Measurements from ENCODE around the gene DPYSL4.

DPYSL4 gene

DNA sequence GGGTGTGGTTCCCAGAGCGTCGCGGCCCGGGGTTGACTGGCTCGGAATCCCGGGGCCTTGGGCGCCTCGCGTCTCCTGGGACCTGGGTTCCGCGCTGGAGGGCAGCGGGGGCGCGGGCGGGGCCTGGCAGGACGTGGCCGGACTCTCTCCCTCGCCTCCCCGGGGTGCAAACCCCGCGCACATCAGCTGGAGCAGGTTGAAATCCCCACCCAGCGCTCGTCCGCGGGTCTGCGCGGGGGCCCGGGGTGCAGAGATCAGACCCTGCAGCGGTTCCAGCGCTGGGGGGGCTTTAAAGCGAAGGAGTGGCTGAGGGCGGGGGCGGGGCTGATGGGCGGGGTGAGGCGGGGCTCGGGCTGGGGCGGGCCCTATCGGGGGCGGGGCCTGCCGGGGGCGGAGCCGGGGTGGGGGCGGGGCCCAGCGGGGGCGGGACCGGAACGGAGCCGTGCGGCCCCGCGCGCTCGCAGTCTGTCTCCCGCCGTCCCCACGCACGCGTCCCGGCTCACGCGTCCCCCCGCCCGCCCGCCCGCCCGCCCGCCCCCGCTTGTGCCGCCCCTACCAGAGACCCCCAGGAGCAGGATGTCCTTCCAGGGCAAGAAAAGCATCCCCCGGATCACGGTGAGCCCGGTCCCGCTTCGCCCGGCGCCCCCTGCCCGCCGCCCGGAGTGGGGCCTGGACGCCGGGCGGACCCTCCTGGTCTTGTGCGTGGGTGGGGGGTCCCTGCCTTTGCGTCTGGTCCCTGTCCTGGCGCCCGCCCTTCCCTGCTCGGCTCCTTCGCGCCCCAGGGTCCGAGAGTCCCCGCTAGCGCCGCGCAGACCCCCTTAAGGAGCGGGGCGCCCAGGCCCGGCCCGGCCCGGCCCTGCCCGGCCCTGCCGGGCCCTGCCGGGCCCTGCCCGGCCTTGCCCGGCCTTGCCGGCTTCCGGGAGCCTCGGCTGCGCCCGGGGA, at the start of gene DPYSL4:
TSS of gene DPYSL4 (plus strand) at position 461 of the 942 bp plus-strand sequence. CDS start at position 577, 116 bp downstream.
- Mint-ChIP-seq H3K4me3 (peak within 1 kb of the TSS; percentile 62 to 76), H3K9me3 (peaks cover 0 to 2% of the 10 kb centered on the region in 2 donors), H3K27ac (no peak within 1 kb of the TSS), H3K4me1 (peaks cover 6 to 10% of the 10 kb centered on the region in 2 donors), H3K27me3 (peaks cover 59 to 65% of the 10 kb centered on the region in 2 donors), H3K36me3 (no peaks in the 10 kb centered on the region)
- DNase-seq (no peak), ATAC-seq (replicated peaks) (peak; percentile 45 to 56)

- DNase-seq = no peak
- Mint-ChIP-seq H3K9me3 (no peaks in the 10 kb centered on the region), H3K36me3 (no peaks in the 10 kb centered on the region), H3K4me3 (no peak overlapping the region), H3K27me3 (peaks cover 9 to 16% of the 10 kb centered on the region in 2 donors), H3K27ac (no peak overlapping the region), H3K4me1 (no peaks in the 10 kb centered on the region)
- no peak for ATAC-seq (replicated peaks)
Observed at GRCh38 chr10:132137111-132138072, 49.4 kb upstream of the DPYSL4 start.

- ATAC-seq (replicated peaks) (no peak), DNase-seq (no peak)
- no peaks in the 10 kb centered on the region for H3K36me3 Mint-ChIP-seq
- H3K4me1 Mint-ChIP-seq = peaks cover 0 to 3% of the 10 kb centered on the region in 2 donors
- H3K27ac Mint-ChIP-seq = no peak overlapping the region
- no peak overlapping the region for H3K4me3 Mint-ChIP-seq
- H3K9me3 Mint-ChIP-seq = no peaks in the 10 kb centered on the region
- peaks cover 7 to 21% of the 10 kb centered on the region in 2 donors for H3K27me3 Mint-ChIP-seq
Observed at GRCh38 chr10:132138133-132138532, 48.6 kb upstream of the DPYSL4 start.

DNA sequence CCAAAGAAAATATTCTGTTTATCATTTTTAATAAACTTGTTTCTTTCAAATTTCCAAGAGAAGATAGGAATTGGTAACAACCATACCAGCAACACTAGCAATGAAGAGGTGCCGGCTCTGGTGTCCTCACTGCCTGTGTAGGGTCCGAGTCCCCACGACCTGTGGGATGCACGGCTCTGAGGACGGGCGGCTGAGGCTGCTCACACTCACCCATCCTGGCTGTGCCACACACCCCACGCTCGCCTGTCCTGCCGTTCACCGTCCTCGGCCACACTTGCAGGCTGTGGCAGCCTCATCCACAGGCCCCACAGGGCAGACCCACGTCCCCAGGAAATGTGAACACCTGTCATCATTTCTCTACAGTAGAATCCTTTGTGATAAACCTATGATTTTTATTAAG, 48.2 kb upstream of the DPYSL4 start:
- H3K4me1 Mint-ChIP-seq = peaks cover 0 to 6% of the 10 kb centered on the region in 2 donors
- no peaks in the 10 kb centered on the region for H3K9me3 Mint-ChIP-seq
- no peak for ATAC-seq (replicated peaks)
- H3K27ac Mint-ChIP-seq = no peak overlapping the region
- H3K27me3 Mint-ChIP-seq = peaks cover 5 to 21% of the 10 kb centered on the region in 2 donors
- H3K4me3 Mint-ChIP-seq = no peak overlapping the region
- DNase-seq = no peak
- no peaks in the 10 kb centered on the region for H3K36me3 Mint-ChIP-seq

- Mint-ChIP-seq H3K27ac (no peak overlapping the region), H3K4me3 (no peak overlapping the region), H3K27me3 (peaks cover 0 to 21% of the 10 kb centered on the region in 2 donors), H3K36me3 (no peaks in the 10 kb centered on the region), H3K4me1 (peaks cover 0 to 6% of the 10 kb centered on the region in 2 donors), H3K9me3 (no peaks in the 10 kb centered on the region)
- ATAC-seq (replicated peaks) (no peak), DNase-seq (no peak)
Observed at GRCh38 chr10:132139526-132139925, 47.2 kb upstream of the DPYSL4 start.

DNA sequence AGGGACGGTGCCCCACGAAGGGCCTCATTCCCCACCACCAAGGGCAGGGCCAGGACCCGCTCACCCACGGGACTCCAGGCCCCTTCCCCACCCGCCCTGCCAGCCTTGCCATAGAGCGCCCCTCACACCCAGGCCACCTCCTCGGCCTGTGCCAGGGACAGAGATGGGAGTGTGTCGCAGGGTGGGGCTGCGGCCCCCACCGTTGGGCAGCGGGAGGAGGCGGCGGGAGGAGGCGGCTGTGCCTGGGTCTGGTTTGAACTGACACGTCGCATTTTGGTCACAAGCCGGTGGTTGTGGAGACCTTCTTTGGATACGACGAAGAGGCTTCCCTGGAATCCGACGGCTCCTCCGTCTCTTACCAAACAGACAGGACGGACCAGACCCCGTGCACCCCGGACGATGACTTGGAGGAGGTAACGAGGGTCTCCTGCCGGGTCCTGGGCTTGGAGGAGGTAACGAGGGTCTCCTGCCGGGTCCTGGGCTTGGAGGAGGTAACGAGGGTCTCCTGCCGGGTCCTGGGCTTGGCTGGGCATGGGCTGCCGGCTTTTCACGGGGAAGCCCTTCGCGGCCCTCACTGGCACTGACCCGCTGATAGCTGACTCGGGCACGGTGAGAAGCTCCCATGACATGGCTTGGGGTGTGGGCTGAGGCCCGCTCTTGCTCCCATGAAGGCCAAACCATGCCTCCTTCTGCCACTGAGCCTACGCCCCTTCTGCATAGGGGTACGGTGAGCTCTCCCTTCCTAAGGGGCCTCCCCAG, 46.4 kb upstream of the DPYSL4 start:
- no peak for DNase-seq
- no peak overlapping the region for H3K4me3 Mint-ChIP-seq

DNA sequence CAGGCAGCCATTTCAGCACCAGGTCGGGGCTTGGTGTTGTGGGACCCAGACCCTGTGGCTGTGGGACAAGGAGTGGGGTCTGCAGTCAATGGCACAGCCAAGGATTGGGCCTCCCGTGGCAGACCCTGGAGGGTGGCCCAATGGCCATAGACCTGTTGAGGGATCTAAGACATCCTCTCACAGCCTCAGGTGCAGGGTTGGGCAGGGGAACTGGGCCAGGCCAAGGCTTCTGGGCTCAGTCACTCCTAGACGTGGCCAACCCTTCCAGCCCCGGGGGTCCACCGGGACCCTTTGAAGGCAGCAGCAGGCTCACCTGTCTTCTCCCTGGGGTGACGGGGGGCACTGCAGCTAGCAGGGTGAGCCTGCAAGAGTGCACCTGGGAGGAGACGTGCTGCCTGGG, 45.7 kb upstream of the DPYSL4 start:
- Mint-ChIP-seq H3K9me3 (no peaks in the 10 kb centered on the region), H3K4me3 (no peak overlapping the region), H3K27me3 (peaks cover 0 to 27% of the 10 kb centered on the region in 2 donors), H3K4me1 (peaks cover 0 to 6% of the 10 kb centered on the region in 2 donors), H3K27ac (no peak overlapping the region), H3K36me3 (no peaks in the 10 kb centered on the region)
- no peak for DNase-seq
- ATAC-seq (replicated peaks) = no peak

More for the DNA sequence above, 46.4 kb upstream of the DPYSL4 start:
- no peaks in the 10 kb centered on the region for H3K36me3 Mint-ChIP-seq
- no peaks in the 10 kb centered on the region for H3K9me3 Mint-ChIP-seq
- H3K27me3 Mint-ChIP-seq = peaks cover 0 to 27% of the 10 kb centered on the region in 2 donors
- ATAC-seq (replicated peaks) = no peak
- H3K4me1 Mint-ChIP-seq = peaks cover 0 to 6% of the 10 kb centered on the region in 2 donors
- H3K27ac Mint-ChIP-seq = no peak overlapping the region

DNA sequence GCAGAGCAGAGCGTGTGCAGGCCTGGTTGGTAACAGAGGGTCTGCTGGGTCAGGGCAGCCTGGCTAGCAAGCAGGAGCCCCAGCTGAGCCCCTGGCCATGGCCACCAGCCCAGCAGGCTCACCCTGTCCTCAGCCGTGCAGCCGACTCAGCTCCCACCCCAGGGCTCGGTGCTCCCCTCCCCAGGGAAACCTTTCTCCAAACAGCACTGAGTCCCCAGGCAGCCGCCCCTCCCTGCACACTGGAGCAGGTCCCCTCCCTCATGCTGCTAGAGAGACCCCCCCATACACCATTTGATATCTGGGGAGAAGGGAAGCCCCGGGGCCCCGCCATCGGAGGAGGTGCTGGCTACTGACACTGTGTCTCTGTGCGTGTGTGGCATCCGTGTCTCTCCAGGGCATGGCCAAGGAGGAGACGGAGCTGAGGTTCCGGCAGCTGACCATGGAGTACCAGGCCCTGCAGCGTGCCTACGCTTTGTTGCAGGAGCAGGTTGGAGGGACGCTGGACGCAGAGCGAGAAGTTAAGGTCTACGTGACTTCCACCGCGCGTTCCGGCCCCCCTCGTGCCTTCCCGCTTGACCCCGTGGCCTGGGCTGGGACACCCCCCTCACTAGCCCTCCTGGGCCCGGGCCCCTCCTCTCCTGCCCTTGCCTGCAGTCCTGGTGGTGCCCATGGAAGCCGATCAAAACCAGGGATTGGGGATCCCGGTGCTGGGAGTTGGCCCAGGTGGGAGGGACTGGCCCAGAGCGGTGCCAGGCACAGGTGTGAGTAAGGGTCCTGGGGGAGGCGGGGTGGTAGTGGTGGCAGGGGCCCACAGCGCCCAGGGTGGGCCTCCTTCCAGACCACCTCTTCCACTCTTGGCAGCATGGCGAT, 45.0 kb upstream of the DPYSL4 start:
- DNase-seq (no peak), ATAC-seq (replicated peaks) (no peak)
- H3K36me3 Mint-ChIP-seq = no peaks in the 10 kb centered on the region
- H3K4me1 Mint-ChIP-seq = peaks cover 0 to 6% of the 10 kb centered on the region in 2 donors
- H3K27ac Mint-ChIP-seq = no peak overlapping the region
- peaks cover 0 to 27% of the 10 kb centered on the region in 2 donors for H3K27me3 Mint-ChIP-seq
- H3K4me3 Mint-ChIP-seq = no peak overlapping the region
- H3K9me3 Mint-ChIP-seq = no peaks in the 10 kb centered on the region

- DNase-seq (no peak), ATAC-seq (replicated peaks) (peak; percentile 79 to 80)
- Mint-ChIP-seq H3K27me3 (peaks cover 0 to 27% of the 10 kb centered on the region in 2 donors), H3K36me3 (no peaks in the 10 kb centered on the region), H3K4me3 (peak overlapping the region in 1 of 2 donors; percentile 43), H3K4me1 (peaks cover 0 to 6% of the 10 kb centered on the region in 2 donors), H3K9me3 (no peaks in the 10 kb centered on the region), H3K27ac (no peak overlapping the region)
Observed at GRCh38 chr10:132142396-132143161, 44.2 kb upstream of the DPYSL4 start.

DNA sequence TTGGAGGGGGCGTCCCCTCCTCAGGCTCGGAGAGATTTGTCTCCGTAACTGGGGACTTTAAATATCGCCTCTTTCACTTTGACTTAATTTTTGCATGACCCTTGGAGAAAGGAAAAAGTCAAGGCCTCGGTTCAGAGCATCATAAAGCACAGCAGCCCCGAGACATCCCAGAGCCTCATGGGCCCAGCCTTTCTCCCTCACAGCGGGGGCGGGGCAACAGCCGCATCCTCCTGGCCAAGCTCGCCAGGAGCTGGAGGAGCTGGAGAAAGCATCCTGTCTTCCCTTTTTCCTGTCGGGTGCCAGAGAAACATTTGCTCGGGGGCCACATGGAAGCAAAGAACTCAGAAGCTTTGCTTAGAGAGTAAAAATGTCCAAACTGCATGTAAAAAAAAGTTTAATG, 43.6 kb upstream of the DPYSL4 start:
- Mint-ChIP-seq H3K4me1 (peaks cover 0 to 6% of the 10 kb centered on the region in 2 donors), H3K9me3 (no peaks in the 10 kb centered on the region), H3K27me3 (peaks cover 0 to 27% of the 10 kb centered on the region in 2 donors), H3K27ac (no peak overlapping the region), H3K4me3 (no peak overlapping the region), H3K36me3 (no peaks in the 10 kb centered on the region)
- DNase-seq (no peak), ATAC-seq (replicated peaks) (no peak)

- peaks cover 0 to 27% of the 10 kb centered on the region in 2 donors for H3K27me3 Mint-ChIP-seq
- no peaks in the 10 kb centered on the region for H3K9me3 Mint-ChIP-seq
- H3K4me1 Mint-ChIP-seq = peaks cover 0 to 6% of the 10 kb centered on the region in 2 donors
- H3K4me3 Mint-ChIP-seq = no peak overlapping the region
- ATAC-seq (replicated peaks) (no peak), DNase-seq (no peak)
- no peak overlapping the region for H3K27ac Mint-ChIP-seq
- H3K36me3 Mint-ChIP-seq = no peaks in the 10 kb centered on the region
Observed at GRCh38 chr10:132144086-132144485, 42.7 kb upstream of the DPYSL4 start.

GRCh38 chr10:132145002-132145401, 41.7 kb upstream of the DPYSL4 start:
- Mint-ChIP-seq H3K4me3 (no peak overlapping the region), H3K27me3 (peaks cover 0 to 27% of the 10 kb centered on the region in 2 donors), H3K4me1 (peaks cover 0 to 6% of the 10 kb centered on the region in 2 donors), H3K27ac (no peak overlapping the region), H3K36me3 (no peaks in the 10 kb centered on the region), H3K9me3 (no peaks in the 10 kb centered on the region)
- ATAC-seq (replicated peaks) (no peak), DNase-seq (no peak)
